ENCODE results near the gene MUC3A.

Gene MUC3A

DNA sequence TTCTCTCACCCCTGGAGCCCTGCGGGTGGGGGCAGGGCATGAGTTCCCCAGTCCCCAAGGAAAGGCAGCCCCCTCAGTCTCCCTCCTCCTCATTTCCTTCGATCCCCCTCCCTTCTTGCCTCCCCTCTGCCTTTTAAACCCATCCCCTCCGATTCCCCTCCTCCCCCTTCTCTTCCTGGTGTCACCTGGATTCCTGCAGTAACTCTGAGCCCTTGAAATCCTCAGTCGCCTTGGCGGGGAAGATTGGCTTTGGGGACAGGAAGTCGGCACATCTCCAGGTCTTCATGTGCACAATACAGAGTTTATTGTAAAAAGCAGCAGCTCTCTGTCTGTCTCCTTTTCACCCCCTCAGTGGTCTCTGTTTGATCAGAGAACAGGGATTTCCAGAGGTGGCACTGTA lies 18.7 kb downstream of the MUC3A start:
- TF ChIP-seq, protein P1, sequence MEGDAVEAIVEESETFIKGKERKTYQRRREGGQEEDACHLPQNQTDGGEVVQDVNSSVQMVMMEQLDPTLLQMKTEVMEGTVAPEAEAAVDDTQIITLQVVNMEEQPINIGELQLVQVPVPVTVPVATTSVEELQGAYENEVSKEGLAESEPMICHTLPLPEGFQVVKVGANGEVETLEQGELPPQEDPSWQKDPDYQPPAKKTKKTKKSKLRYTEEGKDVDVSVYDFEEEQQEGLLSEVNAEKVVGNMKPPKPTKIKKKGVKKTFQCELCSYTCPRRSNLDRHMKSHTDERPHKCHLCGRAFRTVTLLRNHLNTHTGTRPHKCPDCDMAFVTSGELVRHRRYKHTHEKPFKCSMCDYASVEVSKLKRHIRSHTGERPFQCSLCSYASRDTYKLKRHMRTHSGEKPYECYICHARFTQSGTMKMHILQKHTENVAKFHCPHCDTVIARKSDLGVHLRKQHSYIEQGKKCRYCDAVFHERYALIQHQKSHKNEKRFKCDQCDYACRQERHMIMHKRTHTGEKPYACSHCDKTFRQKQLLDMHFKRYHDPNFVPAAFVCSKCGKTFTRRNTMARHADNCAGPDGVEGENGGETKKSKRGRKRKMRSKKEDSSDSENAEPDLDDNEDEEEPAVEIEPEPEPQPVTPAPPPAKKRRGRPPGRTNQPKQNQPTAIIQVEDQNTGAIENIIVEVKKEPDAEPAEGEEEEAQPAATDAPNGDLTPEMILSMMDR (conservative IDR thresholded peaks at IDR 0.05), result no peak
- TF ChIP-seq ZFX (IDR thresholded peaks at IDR 0.05), result no peak
- no peak overlapping the region for H3K27ac ChIP-seq

DNA sequence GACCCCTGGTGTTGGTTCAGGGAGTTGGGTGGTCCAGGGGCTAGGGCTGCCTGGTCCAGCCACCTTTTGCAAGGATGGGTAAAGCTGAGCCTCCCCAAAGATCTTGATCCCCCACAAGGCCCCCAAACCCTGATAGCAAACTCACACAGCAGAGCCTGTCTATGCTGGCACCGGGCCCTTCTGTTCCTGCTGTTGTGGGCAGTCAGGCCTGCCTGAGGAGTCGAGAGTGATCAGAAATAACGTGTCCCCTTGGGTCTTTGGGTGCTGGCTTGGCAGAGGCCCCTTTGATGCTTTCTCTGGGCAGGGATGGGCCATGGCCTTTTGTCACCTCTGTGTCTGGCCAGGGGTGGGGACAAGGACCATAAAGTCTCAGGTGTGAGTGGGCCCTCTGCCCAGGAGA lies 19.3 kb downstream of the MUC3A start:
- no peak overlapping the region for H3K27ac ChIP-seq
- TF ChIP-seq, protein P1 (conservative IDR thresholded peaks at IDR 0.05), result no peak
- no peak for TF ChIP-seq ZFX (IDR thresholded peaks at IDR 0.05)

GRCh38 chr7:100969066-100969615 lies 19.8 kb downstream of the MUC3A start, which contains the start of gene MUC12:
Gene MUC12 (plus strand): TSS chr7:100969565. CDS start chr7:100969623, 58 bp downstream.
- H3K27ac ChIP-seq, result no peak within 1 kb of the TSS
- no peak for TF ChIP-seq ZFX (IDR thresholded peaks at IDR 0.05)
- TF ChIP-seq, protein P1 (conservative IDR thresholded peaks at IDR 0.05), result no peak

GRCh38 chr7:100971111-100972001 lies 22.0 kb downstream of the MUC3A start:
- TF ChIP-seq, protein P1 (conservative IDR thresholded peaks at IDR 0.05), result no peak
- TF ChIP-seq ZFX (IDR thresholded peaks at IDR 0.05), result no peak
- no peak overlapping the region for H3K27ac ChIP-seq

DNA sequence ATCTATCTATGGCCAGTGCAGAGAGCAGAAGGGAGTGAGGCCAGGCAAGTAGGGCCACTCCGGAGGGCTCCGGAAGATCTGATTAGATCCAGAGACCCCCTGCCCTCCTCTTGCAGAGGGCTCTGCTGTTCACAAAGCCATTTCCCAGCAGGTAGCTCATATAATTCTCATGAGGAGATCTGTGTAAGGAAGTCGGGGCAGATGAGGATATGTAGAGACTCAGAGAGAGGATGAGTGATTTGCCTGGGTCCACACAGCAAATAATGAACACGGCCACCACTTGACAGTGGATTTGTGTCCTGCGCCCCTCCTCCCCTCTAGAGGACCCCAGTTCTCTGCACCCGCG lies 22.6 kb downstream of the MUC3A start:
- no peak for TF ChIP-seq ZFX (IDR thresholded peaks at IDR 0.05)
- TF ChIP-seq, protein P1 (conservative IDR thresholded peaks at IDR 0.05), result no peak

GRCh38 chr7:100974021-100974420 lies 24.7 kb downstream of the MUC3A start:
- H3K27ac ChIP-seq, result no peak overlapping the region
- no peak for TF ChIP-seq ZFX (IDR thresholded peaks at IDR 0.05)
- TF ChIP-seq, protein P1 (conservative IDR thresholded peaks at IDR 0.05), result no peak

More for the DNA sequence above, 22.6 kb downstream of the MUC3A start:
- H3K27ac ChIP-seq, result no peak overlapping the region

- no peak overlapping the region for H3K27ac ChIP-seq
- TF ChIP-seq ZFX (IDR thresholded peaks at IDR 0.05), result no peak
Observed at GRCh38 chr7:100975371-100975821, 26.1 kb downstream of the MUC3A start.

All from C4-2B (cell line).